Right kidney (tissue), 1 donor: ENCODE measurements around the gene LFNG.

Experiments used
- DNase-seq: peaks from one replicate; pipeline ENCODE4 v3.0.0-alpha.2; 2016

Gene LFNG

GRCh38 chr7:2568521-2569223 lies 49.1 kb downstream of the LFNG start:
- no peak for DNase-seq

GRCh38 chr7:2569421-2569820 lies 49.8 kb downstream of the LFNG start:
- DNase-seq, result no peak

DNA sequence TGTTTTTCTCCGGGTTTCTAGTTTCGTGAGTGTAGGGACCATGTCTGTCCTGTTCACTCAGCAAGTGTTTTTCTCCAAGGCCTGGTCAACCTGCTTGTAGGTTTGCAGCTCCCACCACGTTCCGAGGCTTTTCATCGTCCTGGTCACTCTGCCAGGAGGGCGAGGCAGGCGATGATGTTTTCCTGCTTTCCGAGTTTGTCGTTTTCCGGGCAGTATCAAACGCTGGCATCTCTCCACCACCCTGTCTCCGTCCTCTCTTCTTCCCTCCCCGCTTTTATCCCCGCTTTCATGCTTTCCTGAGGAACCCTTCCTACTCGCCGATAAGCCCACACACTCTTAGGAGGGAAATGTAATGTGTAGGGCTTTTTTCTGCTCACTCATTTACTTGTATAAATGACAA lies 50.4 kb downstream of the LFNG start:
- DNase-seq, result no peak

GRCh38 chr7:2571409-2571808 lies 51.8 kb downstream of the LFNG start:
- no peak for DNase-seq

GRCh38 chr7:2572101-2572842 lies 52.7 kb downstream of the LFNG start:
- no peak for DNase-seq

- no peak for DNase-seq
These were observed 54.2 kb downstream of the LFNG start for GRCh38 chr7:2573761-2574160.

- no peak for DNase-seq
These were observed 55.6 kb downstream of the LFNG start for GRCh38 chr7:2575046-2575732.

DNA sequence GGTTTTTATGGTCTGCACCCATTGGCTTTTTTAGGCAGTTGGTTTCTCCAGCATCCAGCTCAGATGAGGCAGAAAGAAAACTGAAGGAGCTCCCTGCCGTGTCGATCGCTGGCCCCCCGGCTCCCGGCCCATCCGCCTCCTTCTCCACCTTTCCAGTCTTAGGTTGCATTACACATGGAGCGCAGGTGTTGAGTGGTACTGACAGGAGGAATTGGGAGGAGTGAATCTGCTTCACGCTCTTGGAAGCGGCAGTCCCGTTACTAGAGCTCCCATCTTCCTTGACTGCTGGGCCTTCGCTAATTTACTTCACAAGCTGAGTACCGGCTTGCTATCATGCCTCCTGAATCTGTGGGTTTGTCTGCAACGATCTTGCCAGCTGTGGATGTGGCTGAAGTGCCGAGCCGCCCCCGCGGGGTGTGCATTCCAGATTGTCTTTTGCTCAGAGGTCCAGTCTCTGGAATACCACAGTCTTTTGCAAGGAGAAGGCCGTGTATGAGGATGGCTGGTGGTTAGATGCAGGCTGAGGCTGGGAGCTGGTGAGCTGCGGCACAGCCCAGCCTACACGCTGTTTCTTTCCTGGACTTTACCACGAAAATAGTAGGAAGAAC lies 56.3 kb downstream of the LFNG start:
- no peak for DNase-seq

DNA sequence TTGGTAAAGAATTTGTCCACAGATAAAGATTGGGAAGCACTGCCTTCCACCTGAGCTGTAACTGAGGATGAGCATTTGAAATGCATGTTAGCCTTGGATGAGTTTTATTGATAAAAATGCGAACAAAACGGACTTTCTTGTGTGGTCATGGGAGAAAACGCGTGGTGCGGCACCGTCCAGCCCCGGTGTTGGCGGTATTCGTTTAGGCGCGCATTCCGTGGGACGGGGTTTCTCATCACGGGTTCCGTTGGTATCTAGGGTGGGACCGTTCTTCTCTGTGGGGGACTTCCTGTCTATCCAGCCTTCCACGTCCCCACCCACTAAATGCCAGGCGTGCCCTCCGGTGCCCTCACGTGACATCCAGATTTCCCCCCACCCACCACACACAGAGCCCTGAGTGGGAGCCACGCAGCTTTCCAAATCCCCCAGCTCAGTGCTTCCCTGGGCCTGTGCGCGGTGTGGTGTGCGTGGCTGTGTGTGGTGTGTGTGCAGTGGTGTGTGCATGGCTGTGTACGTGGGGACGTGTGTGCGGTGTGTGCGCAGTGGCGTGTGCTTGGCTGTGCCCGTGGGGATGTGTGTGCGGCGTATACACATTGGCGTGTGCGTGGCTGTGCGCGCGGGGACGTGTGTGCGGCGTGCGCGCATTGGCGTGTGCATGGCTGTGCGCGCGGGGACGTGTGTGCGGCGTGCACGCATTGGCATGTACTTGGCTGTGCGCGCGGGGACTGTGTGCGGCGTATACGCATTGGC lies 57.3 kb downstream of the LFNG start:
- no peak for DNase-seq
